Ramos (cell line): ENCODE data around the gene SDSL.

Experiments used
- in situ Hi-C: fragments of 300-500 bp; cut with MboI; formaldehyde crosslinking; loops from one replicate; pipeline ENCODE4 v1.14.3; 2022; ENCODE audit warnings: low sequenced_read_pairs; ENCODE audit not compliant: unreplicated experiment

SDSL gene

DNA sequence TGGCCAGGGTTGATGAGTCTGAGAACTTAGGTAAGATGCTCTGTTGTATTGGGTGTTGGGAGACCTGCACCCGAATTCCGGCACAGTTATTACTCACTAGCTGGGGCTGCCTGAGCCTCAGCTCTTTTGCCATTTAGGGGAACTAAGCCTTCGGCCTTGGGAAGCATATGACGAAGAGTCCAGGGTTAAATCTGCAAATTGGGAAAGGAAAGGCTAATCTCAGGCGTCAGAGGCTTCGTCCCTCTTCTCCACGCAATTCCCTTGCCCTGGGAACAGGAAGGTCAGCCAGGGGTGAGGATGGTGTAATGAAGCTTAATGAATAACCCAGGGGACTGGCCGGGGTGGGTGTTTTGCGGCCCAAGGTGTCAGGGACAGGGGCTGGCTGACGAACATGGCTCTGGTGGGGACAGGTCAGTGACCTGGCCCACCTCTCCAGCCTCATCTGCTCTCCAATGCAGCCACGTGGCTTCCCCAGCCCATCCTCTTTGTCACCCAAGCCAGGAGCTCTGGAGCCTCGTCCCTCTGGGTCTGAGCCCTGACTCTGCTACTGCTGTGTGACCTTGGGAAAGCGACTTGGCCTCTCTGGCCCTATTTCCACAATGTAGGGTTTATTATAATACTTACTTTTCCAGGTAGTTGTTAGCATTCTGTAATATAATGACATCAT lies 3.8 kb upstream of the SDSL start:
- in situ Hi-C loops = no loop called here

DNA sequence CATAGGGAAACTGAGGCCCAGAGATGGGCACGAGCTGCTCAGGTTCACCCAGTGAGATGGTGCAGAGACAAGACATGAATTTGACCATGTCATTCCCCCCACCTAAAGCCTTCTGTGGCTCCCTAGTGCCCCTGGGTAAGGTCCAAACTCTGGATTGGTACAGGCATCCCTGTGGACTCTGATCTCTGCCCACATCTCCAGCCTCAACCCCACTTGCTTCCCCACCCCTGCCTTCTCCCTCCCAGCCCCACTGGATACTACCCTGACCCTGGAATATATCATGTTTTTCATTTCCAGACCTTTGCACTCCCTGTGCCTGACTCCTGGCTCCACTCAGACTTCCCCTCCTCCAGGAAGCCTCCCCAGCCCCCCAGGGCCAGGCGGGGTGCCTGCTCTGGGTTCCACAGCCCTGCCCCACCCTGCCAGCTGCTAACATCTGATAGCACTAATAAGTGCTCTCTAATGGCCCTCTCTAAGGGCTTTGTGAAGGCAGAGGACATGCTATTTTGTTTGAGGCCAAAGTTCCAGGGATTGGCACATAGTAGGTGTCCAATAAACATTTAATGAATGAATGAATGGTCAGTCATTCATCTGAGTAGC lies 1.1 kb upstream of the SDSL start:
- in situ Hi-C loops = loop anchor here (10.0 kb wide), 1 partner anchor 106 kb away; no protein-coding TSS in a partner anchor

DNA sequence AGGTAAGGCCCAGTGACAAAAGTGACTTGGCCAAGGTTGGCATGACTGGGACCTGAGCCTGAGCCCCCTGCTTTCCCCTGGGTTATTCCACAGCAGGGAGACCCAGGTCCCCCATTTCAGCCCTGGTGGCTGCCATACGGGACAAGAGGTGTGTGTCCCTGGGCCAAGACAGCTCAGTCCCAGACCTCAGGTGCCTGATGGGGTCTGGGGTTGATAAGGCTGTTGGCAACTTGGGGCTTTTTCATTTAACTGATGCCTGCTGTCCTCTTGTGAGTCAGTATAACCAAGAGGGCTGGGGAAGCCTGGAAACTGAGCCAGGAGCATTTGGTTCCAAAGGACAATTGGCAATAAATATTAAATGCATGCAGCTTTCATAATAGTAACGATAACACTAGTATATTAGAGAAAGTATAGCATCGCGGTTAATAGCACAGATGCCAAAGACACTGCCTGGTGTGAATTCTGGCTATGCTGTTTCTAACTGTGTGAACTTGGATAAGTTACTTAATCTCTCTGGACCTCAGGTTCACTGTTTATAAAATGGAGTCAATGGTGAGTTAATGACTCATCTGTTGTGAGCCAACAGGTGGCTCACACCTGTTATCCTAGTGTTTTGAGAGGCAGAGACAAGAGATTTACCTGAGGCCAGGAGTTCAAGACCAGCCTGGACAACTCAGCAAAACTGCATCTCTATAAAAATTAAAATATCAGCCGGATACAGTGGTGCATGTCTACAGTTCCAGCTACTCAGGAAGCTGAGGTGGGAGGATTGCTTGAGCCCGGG lies 898 bp downstream of the SDSL start:
- in situ Hi-C loops = loop anchor here (10.0 kb wide), 1 partner anchor 108 kb away; no protein-coding TSS in a partner anchor

DNA sequence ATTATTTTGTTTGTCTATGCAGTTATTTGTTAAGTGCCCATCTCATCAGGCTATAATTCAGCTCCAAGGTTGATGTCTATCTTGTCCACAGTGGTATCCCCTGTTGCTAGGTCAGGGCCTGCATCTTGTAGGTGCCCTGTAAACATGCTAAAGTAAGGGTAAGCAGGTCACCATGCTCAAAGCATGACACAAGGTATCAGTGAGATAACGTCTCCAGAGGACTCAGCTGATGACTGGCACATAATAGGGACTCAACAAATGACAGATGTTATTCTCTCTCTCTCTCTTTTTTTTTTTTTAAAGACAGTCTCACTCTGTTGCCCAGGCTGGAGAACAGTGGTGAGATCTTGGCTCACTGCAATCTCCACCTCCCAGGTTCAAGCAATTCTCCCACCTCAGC lies 2.3 kb downstream of the SDSL start:
- in situ Hi-C loops = loop anchor here (10.0 kb wide), 1 partner anchor 110 kb away; no protein-coding TSS in a partner anchor

DNA sequence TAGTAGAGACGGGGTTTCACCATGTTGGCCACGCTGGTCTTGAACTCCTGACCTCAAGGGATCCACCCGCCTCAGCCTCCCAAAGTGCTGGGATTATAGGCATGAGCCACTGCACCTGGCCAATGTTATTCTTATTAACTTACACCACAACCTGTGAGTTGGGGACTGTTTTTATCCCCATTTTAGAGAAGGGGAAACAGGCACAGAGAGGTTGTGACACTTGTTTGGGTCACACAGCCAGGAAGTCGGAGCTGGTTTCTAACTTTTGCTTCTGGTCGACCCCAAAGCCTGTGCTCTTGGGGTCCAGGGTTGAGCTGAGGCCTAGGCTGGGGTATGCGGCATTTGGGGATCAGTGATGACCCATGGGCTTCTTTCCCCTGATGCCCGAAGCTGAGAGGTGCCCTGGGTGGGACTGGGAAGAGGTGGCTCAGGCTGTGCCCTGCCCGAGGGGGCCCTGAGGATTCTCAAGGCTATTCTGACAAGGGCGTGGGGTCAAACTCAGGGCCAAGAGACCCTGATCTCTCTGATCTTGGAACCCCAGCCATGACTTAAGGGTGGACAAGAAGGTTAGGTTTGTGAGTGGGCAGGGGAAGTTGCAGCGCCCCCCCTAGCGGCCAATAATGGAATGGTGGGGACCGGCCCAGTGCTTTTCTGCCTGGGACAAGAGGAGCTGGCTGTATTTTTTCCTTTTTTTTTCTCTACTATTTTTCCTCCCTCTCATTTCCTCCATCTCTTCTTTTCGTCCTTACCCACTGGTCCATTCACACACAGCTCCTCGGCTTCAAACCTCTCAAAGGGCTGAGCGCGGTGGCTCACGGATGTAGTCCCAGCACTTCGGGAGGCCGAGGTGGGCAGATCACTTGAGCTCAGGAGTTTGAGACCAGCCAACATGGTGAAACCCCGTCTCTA lies 3.0 kb downstream of the SDSL start:
- in situ Hi-C loops = loop anchor here (10.0 kb wide), 1 partner anchor 110 kb away; no protein-coding TSS in a partner anchor

DNA sequence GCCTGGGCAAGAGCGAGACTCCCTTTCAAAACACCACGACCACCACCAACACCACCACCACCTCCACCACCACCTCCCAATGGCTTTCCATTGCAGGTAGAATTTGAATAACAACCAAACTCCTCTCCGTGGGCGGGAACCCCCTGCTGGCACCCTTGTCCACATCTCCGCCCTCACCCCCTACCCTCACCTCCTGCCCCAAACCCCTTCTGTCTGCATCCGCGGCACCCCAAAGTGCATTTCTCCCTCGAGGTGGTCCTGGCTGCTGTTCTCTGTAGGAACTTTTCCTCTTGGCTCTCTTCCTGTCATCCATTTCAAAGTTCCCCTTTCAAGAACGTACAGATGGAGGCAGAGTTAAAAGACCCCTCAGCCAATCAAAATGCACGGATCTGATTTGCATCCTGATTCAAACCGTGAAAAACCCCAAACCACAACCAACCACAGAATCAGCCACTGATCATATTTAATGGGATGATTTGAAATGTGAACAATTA lies 3.8 kb downstream of the SDSL start:
- in situ Hi-C loops = loop anchor here (10.0 kb wide), 1 partner anchor 111 kb away; no protein-coding TSS in a partner anchor

DNA sequence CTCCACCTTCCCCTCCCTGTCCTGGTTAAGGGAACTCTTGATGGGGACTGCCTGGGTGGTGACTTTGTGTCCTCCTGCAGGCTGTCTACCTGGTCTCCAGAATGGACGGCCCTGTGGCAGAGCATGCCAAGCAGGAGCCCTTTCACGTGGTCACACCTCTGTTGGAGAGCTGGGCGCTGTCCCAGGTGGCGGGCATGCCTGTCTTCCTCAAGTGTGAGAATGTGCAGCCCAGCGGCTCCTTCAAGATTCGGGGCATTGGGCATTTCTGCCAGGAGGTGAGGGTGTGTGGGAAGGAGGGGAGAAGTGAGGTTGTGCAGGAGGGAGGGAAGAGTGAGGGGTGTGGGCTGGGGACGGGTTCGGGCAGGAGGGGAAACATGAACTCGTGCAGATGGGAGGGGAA lies 5.7 kb downstream of the SDSL start:
- in situ Hi-C loops = loop anchor here (10.0 kb wide), 1 partner anchor 113 kb away; no protein-coding TSS in a partner anchor

DNA sequence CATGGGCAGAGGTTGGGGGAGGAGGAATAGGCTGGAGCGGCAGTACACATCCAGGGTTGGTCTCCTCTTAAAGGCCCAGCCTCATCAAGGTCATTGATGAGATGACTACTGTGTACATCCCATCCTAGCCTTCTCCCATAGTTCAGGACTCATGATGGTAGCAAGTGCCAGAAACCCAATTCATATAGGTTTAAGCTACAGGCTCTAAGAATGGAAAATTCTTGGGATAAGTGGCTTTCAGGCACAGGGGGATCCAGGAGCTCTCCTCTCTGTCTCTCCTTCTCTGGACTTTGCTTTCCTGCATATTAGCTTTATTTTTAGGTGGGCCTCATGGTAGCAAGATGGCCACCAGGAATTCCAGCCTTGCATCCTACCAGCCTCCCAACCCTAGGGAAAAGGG lies 6.3 kb downstream of the SDSL start:
- in situ Hi-C loops = loop anchor here (10.0 kb wide), 1 partner anchor 114 kb away; no protein-coding TSS in a partner anchor

DNA sequence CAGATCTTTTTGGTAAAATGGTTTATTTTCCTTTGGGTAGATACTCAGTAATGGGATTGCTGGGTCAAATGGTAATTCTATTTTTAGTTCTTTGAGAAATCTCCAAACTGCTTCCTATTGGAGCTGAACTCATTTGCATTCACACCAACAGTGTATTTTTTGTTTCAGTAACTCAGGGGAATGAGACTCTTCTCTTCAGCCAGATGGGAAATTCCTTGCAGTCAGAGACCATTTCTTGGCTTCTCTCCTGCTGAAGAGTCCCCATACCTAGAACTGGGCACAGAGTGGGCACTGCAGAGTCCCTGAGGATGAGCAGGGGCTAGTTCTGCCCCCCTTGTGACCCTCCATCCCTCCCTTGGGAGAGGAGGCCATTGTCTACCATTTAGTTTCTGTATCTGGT lies 10.8 kb downstream of the SDSL start:
- in situ Hi-C loops = loop anchor here (10.0 kb wide), 1 partner anchor 238 kb away; no protein-coding TSS in a partner anchor

DNA sequence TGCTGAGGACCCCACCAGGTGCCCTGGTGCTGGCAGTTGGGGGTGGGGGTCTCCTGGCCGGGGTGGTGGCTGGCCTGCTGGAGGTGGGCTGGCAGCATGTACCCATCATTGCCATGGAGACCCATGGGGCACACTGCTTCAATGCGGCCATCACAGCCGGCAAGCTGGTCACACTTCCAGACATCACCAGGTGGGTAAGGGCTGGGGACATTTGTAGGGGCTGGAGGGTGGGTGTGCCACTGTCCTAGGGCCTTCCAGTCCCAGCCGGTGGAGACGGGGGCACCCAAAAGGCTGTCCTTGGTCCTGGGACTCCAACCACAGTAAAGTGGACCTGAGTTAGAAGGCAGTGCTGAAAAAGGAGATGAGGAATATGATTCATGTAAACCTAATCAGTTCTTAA lies 13.2 kb downstream of the SDSL start:
- in situ Hi-C loops = loop anchor here (10.0 kb wide), 1 partner anchor 241 kb away; no protein-coding TSS in a partner anchor

DNA sequence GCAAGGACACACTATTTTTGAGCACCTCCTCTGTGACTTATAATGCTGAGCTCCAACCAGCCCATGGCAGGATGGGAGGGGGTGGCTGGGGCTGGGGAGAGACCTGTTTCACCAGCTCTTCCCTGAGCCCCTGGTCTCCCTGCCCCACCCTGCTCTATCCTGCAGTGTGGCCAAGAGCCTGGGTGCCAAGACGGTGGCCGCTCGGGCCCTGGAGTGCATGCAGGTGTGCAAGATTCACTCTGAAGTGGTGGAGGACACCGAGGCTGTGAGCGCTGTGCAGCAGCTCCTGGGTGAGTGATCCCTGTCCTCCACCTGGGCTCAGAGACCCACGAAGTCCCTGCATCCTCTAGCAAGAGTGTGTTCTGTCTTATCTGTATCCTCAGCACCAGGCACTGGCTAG lies 14.4 kb downstream of the SDSL start:
- in situ Hi-C loops = loop anchor here (10.0 kb wide), 1 partner anchor 242 kb away; no protein-coding TSS in a partner anchor

DNA sequence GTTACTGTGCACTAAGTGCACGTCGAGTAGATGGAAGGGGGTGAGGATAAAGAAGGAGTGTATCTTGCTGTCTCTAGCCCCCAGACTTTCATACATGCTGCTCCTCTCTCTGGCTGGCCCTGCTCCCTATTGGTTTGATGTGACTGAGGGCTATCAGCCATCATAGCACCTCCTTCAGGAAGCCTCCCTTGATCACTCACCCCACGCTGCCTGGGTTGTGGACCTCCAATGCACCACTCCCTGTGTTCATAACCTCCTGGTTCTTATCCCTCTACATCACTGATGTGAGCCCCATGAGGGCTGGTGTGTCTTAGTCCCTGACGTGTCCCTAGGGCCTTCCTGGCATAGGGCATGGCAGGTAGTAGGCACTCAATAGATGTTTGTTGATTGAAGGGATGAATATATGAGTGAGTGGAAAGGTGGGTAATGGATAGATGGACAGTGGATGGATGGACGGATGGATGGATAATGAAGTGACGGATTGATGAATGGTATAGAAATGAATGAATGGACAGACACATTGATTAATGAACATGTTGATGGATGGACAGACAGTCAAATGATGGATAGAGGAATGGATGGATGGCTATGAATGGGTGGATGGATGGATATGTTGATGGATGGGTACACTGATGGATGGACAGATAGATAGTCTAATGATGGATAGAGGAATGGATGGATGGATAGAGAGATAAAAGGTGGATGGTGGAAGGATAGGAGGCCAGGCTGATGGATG lies 15.0 kb downstream of the SDSL start:
- in situ Hi-C loops = loop anchor here (10.0 kb wide), 1 partner anchor 242 kb away; no protein-coding TSS in a partner anchor

DNA sequence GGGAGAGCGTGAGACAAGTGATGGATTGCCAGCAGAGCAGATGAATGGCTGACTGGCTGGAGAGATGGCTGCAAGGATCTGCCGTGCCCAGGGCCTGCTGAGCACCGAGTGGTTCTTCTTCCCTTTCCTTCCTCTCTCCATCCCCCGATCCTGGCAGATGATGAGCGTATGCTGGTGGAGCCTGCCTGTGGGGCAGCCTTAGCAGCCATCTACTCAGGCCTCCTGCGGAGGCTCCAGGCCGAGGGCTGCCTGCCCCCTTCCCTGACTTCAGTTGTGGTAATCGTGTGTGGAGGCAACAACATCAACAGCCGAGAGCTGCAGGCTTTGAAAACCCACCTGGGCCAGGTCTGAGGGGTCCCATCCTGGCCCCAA lies 15.5 kb downstream of the SDSL start:
- in situ Hi-C loops = loop anchor here (10.0 kb wide), 1 partner anchor 243 kb away; no protein-coding TSS in a partner anchor

DNA sequence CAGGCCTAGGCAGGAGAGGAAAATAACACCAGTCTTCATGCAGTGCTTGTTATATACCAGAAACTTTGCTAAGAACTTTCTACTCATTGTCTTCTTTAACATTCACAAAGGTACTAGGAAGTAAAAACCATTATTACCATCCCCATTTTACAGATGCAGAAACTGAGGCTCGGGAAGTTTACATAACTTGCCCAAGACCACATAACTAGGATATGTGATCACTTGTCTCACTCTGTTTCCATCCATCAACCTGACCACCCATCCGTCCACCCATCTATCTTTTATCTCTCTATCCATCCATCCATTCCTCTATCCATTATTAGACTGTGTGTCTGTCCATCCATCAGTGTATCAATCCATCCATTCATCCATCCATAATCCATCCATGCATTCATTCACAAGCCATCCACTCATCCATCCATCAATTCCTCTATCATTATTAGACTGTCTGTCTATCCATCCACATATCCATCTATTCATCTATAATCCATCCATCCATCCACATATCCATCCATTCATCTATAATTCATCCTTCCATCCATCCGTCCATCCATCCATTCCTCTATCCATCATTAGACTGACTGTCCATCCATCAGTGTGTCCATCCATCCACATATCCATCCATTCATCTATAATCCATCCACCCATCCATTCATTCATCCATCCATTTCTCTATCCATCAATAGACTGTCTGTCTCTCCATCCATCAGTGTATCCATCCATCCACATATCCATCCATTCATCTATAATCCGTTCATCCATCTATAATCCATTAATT lies 16.5 kb downstream of the SDSL start:
- in situ Hi-C loops = loop anchor here (10.0 kb wide), 1 partner anchor 244 kb away; no protein-coding TSS in a partner anchor

DNA sequence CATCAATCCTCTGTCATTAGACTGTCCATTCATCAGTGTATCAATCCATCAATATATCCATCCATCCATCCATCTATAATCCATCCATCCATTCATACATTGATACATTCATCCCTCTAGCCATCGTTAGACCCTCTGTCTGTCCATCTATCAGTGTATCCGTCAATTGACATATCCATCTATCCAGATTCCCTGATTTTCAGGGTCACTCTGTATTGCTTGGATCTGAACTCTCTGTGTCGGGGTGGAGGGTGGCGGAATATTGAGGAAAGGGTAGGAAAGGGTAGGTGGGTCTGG lies 17.1 kb downstream of the SDSL start:
- in situ Hi-C loops = loop anchor here (10.0 kb wide), 1 partner anchor 244 kb away; no protein-coding TSS in a partner anchor

DNA sequence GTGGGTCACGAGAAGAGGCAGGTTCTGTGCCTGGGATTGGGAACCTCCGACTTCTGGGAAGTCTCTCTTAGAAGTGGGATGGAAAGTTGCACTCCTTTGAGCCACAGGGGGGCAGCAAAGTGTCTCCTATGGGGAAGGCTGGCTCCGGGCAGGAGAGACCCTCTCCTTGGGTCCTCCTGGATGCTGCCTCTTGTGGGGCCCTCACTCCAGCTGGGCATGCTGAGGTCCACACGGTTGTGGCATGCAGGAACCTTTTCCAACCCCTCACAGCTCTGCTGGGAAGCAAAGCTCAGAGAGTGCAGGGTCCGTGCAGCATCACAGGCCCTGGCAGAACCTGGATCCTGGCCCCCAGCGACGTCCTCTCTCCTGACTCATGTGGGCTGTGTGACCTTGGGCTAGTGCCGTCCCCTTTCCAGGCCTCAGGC lies 17.4 kb downstream of the SDSL start:
- in situ Hi-C loops = loop anchor here (10.0 kb wide), 1 partner anchor 245 kb away; no protein-coding TSS in a partner anchor

DNA sequence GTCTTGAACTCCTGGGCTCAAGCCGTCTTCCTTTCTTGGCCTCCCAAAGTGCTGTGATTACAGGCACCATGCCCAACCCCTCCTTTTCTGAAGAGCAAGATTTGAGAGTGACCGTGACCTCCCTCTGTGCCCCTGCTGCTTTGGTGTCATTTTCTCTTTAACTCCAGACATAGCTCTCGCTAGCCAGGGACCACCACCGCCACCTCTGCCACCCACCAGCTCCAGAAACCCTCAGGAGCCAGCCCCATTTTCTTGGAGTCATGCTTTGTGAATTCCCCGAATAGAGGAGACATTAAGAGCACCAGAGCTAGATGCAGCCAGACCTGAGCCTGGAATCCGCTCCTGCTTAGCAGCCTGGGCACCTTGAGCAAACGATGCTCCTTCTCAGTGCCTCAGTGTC lies 18.2 kb downstream of the SDSL start:
- in situ Hi-C loops = no loop called here
